ENCODE measurements around the gene COL15A1.
A peak's percentile ranks its signal among the peaks of the same experiment; 100 is the strongest.

COL15A1 gene

DNA sequence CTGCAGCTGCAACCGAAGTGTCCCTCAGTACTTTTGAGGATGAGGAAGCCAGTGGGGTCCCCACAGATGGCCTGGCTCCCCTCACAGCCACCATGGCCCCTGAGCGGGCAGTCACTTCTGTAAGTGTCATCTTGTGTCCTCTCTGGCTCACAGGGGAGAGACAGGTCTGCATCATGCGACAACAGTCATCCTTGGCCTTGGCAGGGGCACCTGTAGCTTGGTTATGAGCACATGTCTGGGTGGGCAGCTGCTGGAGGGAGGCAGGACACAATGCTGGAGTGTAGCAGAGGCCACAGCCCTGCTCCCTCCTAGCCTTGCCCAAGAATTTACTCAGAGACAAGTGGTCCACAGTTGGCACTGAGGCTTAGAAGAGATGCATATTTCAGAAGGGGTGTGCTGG is 71.7 kb downstream of the COL15A1 start:
- no peak overlapping the region for H3K4me3 Mint-ChIP-seq
- H3K9me3 Mint-ChIP-seq: no peaks in the 10 kb centered on the region
- peaks cover 23% of the 10 kb centered on the region for H3K4me1 Mint-ChIP-seq
- no peaks in the 10 kb centered on the region for H3K36me3 Mint-ChIP-seq
- H3K27ac Mint-ChIP-seq: no peak overlapping the region
- DNase-seq (ENCODE audit: low spot score in 2 of 2) (no peak), ATAC-seq (no peak)

DNA sequence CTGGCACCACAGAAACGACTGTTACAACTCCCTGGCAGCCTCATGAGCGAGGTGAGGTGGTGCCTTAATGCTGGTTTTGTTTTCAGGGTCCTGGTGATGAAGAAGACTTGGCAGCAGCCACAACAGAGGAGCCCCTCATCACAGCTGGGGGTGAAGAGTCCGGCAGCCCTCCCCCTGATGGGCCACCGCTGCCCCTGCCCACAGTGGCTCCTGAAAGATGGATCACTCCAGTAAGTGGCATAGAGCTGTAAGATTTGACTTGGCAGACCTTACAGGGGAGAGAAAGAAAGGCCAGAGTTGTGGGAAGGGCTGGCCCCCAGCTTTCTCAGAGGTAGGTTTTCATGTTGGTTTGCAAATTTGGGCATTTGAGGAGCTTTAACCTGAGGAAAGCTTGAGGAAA is 72.2 kb downstream of the COL15A1 start:
- no peak for ATAC-seq
- DNase-seq (ENCODE audit: low spot score in 2 of 2): no peak
- no peaks in the 10 kb centered on the region for H3K9me3 Mint-ChIP-seq
- H3K27ac Mint-ChIP-seq: no peak overlapping the region
- H3K36me3 Mint-ChIP-seq: no peaks in the 10 kb centered on the region
- H3K4me1 Mint-ChIP-seq: peaks cover 23% of the 10 kb centered on the region
- H3K4me3 Mint-ChIP-seq: no peak overlapping the region

DNA sequence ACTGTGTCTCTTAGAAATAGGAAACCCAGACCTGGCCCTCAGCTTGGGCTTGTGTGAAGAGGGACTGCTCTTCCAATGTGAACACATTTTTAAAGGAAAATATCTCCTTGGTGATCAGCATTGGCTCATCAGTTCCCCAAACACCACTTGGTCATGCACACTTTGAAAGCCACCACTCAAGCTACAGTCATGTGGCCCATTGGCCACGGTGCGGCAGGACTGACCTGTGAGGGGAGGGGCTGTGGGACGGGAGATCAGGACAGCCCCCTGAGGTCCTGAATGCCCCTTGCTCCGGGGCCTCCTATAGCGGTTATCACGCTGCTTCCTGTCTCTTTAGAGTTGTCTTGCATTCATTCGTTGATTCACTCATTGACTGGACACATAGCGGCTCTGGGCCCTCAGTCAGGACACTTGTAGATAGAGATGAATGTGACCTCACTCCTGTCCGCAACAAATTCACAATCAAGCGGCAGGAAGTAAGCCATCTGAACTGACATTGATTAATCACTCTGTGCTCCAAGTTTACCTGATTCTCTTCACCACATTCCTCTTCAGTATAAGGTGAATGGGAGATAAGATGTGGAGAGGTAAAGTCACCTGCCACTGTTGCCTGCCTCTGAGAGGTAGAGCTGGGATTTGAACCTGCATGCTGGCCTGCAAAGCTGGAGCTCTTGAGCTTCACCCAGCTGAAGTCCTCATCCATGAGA is 73.1 kb downstream of the COL15A1 start:
- H3K4me3 Mint-ChIP-seq: no peak overlapping the region
- ATAC-seq (no peak), DNase-seq (ENCODE audit: low spot score in 2 of 2) (no peak)
- no peaks in the 10 kb centered on the region for H3K36me3 Mint-ChIP-seq
- H3K4me1 Mint-ChIP-seq: peaks cover 23% of the 10 kb centered on the region
- no peak overlapping the region for H3K27ac Mint-ChIP-seq
- no peaks in the 10 kb centered on the region for H3K9me3 Mint-ChIP-seq

DNA sequence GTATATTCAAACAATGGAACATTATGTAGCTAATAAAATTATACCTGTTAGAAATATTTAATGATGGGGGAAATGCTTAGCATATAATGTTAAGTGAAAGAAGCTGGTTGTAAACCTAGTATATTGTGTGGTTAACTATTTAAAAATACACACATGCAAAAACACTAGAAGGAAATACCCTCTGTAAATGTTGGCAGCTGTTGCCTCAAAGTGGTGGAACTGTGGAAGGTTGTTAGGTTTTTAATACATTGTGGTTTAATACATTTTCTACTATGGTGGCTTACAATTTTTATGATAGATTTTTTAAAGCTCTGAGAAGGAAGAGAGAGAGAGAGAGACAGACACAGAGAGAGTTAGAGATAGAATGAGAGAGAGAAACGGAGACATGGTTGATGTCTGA is 74.9 kb downstream of the COL15A1 start:
- Mint-ChIP-seq H3K36me3 (no peaks in the 10 kb centered on the region), H3K9me3 (no peaks in the 10 kb centered on the region), H3K4me1 (peaks cover 24% of the 10 kb centered on the region), H3K4me3 (no peak overlapping the region), H3K27ac (peak overlapping the region; percentile 27)
- DNase-seq (ENCODE audit: low spot score in 2 of 2) (no peak), ATAC-seq (no peak)

DNA sequence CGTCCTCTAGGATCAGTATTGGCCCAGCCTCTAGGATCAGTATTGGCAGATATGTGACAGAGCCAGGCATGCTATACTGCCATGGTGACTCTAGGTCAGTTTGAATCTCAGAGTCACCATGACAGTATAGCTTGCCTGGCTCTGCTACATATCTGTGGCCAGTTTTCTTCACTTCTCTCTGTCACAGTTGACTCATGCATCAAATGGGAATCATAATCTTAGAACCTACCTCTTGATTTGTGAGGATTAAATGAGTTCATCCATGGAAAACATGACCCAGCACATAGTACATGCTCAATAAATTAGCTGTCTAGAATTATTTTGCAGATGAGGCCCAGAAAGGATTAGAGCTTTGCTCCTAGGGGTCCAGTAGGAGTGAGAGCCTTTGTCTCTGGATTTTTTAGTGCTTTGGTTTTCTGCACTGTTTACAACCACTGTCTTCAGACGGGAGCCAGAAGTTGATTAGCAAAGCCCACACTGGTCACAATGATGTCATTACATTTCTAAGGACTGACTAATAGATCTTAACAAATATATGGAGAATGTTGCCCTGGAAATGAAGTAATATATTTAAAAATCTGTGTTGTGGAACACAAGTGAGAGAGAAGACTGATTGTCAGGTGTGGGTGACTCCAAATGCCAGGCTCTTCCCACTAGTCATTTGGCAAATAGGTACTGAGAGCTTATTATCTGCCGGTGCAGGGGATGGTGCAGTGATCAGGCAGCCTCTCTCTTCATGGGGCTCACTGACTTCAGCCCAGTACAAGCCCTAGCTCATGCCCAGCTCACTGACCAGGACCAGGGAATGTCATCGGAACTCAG is 76.0 kb downstream of the COL15A1 start:
- no peak overlapping the region for H3K4me3 Mint-ChIP-seq
- H3K36me3 Mint-ChIP-seq: no peaks in the 10 kb centered on the region
- no peak overlapping the region for H3K27ac Mint-ChIP-seq
- peak; percentile 16 for ATAC-seq
- no peaks in the 10 kb centered on the region for H3K9me3 Mint-ChIP-seq
- H3K4me1 Mint-ChIP-seq: peaks cover 19% of the 10 kb centered on the region
- DNase-seq (ENCODE audit: low spot score in 2 of 2): no peak

DNA sequence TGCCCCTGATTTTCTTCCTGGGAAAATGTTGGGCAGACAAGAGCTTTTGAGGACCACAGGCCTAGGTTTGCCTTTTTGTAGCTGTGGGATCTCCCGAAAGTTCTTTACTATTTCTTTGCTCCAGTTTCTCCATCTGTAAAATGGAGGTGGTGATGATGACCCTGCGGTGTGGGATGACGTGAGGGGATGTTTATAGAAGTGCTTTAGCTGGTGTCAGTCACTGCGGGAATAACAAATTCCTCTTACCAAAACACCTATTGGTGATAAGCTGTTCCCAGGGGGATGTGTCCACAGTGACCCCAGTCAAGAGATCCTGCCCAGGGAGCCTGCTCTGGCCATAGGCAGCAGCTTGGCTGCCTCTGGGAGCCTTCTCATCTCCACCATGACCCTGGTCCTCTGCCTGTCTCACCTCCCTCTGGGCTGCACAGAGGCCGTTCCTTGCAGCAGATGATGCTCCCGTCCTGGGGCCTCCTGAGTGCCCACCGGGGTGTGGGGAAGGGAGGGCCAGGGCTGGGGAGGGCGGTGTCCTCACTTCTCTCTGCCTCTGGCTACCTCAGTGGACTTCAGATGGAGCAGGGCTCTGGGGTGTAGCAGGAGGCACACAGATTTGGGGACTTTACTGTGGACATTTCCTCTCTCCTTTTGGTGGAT is 77.2 kb downstream of the COL15A1 start:
- peaks cover 13% of the 10 kb centered on the region for H3K4me1 Mint-ChIP-seq
- no peak for ATAC-seq
- no peaks in the 10 kb centered on the region for H3K9me3 Mint-ChIP-seq
- H3K4me3 Mint-ChIP-seq: no peak overlapping the region
- DNase-seq (ENCODE audit: low spot score in 2 of 2): no peak
- H3K27ac Mint-ChIP-seq: peak overlapping the region; percentile 29
- H3K36me3 Mint-ChIP-seq: no peaks in the 10 kb centered on the region

DNA sequence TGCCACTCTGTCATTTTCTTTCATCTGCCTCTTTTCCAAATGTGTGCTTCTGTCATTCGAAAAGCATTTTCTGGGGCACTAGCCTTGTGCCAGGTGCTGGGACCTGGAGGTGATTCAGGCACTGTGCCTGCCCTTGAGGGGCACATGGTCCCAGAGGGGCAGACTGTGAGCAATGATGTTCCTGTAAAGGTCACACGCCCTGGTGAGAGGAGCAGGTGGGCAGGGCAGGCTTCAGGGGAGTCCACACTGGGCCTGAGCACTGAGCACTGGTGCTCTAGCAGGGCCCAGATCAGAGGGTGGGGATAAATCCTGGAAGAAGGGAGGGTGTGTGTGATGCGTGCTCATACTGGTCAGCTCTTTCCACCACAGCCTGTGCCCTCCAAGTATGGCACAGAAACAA is 77.8 kb downstream of the COL15A1 start:
- peaks cover 14% of the 10 kb centered on the region for H3K4me1 Mint-ChIP-seq
- no peaks in the 10 kb centered on the region for H3K9me3 Mint-ChIP-seq
- H3K27ac Mint-ChIP-seq: peak overlapping the region; percentile 29
- no peaks in the 10 kb centered on the region for H3K36me3 Mint-ChIP-seq
- DNase-seq (ENCODE audit: low spot score in 2 of 2): no peak
- ATAC-seq: peak; percentile 16
- no peak overlapping the region for H3K4me3 Mint-ChIP-seq

DNA sequence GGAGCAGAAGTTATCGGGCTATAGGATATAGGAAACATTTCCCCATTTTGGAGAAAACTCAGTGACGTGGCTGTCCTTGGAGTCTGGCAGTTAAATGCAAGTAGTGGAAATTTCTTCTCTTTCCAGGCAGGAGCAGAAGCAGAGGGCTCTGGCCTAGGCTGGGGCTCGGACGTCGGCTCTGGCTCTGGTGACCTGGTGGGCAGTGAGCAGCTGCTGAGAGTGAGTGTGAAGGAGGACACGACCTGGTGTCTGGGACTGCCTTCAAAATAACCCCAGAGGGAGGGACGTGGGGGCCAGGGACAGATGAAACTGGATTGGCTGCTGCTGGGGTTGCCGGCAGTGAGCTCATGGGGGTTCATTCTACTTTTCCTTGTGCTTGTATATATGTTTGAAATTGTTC is 79.5 kb downstream of the COL15A1 start:
- Mint-ChIP-seq H3K36me3 (no peaks in the 10 kb centered on the region), H3K27ac (peak overlapping the region; percentile 43), H3K4me1 (peaks cover 20% of the 10 kb centered on the region), H3K9me3 (no peaks in the 10 kb centered on the region), H3K4me3 (no peak overlapping the region)
- no peak for ATAC-seq
- DNase-seq (ENCODE audit: low spot score in 2 of 2): no peak

DNA sequence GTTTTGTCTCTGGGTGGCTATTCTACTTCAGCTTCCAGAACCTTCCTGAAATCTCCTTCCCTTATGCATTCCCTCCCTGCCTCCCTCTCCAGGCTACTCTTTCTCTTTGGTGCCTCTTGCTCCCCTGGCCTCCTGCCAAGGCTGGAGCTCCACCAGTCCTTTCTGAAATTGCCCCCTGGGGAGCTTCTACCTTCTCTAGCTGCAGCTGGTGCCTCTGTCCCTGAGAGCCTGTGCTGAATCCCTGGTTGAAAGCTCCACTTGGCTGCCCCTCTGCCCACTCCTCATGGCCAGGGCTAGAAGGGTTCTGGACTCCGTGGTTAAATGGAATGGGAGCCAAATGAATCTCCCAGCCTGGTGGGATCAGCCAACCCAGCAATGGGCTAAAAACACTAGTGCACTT is 80.1 kb downstream of the COL15A1 start:
- no peak for ATAC-seq
- H3K4me1 Mint-ChIP-seq: peaks cover 20% of the 10 kb centered on the region
- H3K4me3 Mint-ChIP-seq: no peak overlapping the region
- DNase-seq (ENCODE audit: low spot score in 2 of 2): no peak
- no peaks in the 10 kb centered on the region for H3K9me3 Mint-ChIP-seq
- no peaks in the 10 kb centered on the region for H3K36me3 Mint-ChIP-seq
- H3K27ac Mint-ChIP-seq: peak overlapping the region; percentile 43

DNA sequence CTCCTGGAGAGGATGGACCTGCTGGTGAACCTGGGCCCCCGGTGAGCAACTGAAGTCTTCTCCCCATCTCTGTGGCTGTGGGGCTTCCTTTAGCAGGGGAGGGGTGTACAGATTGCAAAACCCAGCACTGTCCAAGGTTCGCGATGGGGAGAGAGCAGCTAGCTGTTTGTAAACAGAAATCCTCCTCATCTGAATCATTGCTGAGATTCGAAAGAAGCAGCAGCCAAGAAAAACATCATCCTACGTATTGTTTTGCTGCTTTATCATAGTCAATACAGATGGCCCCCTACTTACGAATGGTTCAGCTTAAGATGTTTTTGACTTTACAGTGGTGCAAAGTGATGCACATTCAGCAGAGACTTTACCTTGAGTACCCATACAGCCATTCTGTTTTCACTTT is 81.3 kb downstream of the COL15A1 start:
- H3K4me1 Mint-ChIP-seq: peaks cover 20% of the 10 kb centered on the region
- H3K9me3 Mint-ChIP-seq: no peaks in the 10 kb centered on the region
- no peak overlapping the region for H3K27ac Mint-ChIP-seq
- H3K4me3 Mint-ChIP-seq: no peak overlapping the region
- no peaks in the 10 kb centered on the region for H3K36me3 Mint-ChIP-seq
- DNase-seq (ENCODE audit: low spot score in 2 of 2): no peak
- ATAC-seq: no peak

DNA sequence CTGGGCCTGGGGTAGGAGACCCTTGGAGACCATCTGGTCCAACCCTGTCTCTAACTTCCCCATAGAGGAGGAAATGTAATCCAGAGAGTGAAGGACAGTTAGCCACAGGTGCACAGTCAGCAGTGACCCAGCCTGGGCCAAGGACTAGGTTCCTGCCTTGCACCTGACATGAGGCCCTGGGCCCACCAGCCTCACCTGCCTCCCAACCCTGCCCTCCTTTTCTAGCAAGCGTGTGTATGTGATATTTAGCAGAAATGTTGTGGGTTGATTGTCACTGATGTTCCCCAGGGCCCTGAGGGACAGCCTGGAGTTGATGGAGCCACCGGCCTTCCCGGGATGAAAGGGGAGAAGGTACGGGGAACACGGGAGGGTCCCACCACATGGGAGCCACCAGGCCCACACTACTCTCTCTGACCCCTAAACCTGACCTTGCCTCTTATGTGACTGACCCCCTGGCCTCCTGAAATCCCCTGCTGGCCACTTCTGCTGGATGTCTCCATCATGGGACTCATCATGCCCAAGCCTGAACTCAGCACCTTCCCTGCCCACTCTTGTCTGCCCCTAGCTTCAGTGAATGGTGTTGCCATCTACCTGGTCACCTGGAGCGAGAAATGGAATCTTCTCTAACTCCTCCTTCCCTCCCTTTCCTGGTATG is 82.0 kb downstream of the COL15A1 start:
- Mint-ChIP-seq H3K36me3 (no peaks in the 10 kb centered on the region), H3K4me1 (peaks cover 20% of the 10 kb centered on the region), H3K27ac (peak overlapping the region; percentile 4), H3K9me3 (no peaks in the 10 kb centered on the region), H3K4me3 (no peak overlapping the region)
- DNase-seq (ENCODE audit: low spot score in 2 of 2) (no peak), ATAC-seq (no peak)

DNA sequence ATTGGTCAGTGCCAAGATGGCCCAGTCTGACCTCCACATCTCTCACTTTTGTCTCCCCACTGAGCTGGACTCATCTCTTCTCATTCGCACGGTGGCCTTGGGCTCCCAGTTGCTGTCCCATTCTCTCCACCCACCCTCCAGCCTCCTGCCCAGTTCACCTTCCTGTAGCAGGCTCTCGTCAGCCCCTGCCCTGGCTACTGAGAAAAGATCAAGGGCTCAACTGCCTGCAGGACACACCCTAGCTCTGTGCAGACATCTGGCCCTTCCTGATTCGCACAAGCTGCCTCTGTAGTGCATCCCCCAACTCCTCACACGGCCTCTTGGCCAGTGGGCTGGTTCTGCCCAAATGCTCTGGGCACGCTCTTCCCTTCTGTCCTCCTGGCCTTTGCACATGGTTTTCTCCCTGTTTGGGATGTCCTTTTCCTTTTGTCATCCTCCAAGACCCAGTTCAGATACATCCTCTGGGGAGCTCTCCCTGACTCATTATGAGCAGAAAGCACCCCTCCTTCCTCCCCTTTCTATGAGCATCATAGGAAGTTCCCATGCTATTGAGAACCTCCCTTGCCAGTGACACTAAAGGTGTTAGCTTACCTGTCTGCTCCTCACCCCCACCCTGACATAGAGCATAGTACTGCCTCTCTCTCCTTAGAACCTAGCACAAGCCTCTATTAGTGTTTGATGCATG is 82.7 kb downstream of the COL15A1 start:
- no peaks in the 10 kb centered on the region for H3K9me3 Mint-ChIP-seq
- H3K4me3 Mint-ChIP-seq: no peak overlapping the region
- H3K27ac Mint-ChIP-seq: peak overlapping the region; percentile 4
- H3K4me1 Mint-ChIP-seq: peaks cover 20% of the 10 kb centered on the region
- no peaks in the 10 kb centered on the region for H3K36me3 Mint-ChIP-seq
- DNase-seq (ENCODE audit: low spot score in 2 of 2) (no peak), ATAC-seq (no peak)

DNA sequence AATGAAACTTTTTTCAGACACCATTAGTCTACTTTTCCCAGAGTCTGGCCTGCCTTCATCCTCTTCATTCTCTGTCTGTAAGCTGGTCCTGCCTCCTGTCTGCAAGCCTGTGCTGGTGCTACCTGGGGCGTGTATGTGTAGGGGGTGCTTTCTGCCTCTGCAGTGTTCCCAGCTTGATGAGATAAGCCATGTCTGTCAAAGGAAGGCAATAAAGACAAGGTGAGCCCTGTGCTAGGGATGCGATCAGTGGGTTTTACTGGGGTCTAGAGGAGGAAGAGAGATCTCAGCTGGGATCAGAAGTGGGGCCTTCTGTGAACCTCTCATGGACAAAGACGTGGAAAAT is 83.2 kb downstream of the COL15A1 start:
- Mint-ChIP-seq H3K4me3 (no peak overlapping the region), H3K36me3 (no peaks in the 10 kb centered on the region), H3K4me1 (peaks cover 20% of the 10 kb centered on the region), H3K9me3 (no peaks in the 10 kb centered on the region), H3K27ac (peak overlapping the region; percentile 4)
- ATAC-seq: no peak
- DNase-seq (ENCODE audit: low spot score in 2 of 2): no peak

DNA sequence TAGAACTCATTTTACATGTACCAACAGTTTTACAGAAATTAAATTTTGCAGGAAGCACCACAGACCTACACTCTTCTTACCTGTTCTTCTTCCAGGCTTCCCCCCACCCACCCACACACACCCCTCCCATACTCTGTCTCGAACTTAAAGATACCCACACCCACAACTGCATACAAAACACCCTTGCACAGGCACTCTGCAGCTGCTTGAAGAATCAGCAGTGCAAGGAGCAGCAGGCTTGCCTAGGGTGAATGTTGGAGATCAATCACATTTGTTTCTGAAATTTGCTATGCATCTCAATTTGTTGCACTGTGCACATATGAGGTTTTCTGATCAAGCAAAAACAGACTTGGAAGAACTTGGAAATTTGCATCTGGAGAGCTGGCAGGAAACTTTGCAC is 83.7 kb downstream of the COL15A1 start:
- no peak for ATAC-seq
- Mint-ChIP-seq H3K9me3 (no peaks in the 10 kb centered on the region), H3K27ac (no peak overlapping the region), H3K36me3 (no peaks in the 10 kb centered on the region), H3K4me3 (no peak overlapping the region), H3K4me1 (peaks cover 17% of the 10 kb centered on the region)
- no peak for DNase-seq (ENCODE audit: low spot score in 2 of 2)

DNA sequence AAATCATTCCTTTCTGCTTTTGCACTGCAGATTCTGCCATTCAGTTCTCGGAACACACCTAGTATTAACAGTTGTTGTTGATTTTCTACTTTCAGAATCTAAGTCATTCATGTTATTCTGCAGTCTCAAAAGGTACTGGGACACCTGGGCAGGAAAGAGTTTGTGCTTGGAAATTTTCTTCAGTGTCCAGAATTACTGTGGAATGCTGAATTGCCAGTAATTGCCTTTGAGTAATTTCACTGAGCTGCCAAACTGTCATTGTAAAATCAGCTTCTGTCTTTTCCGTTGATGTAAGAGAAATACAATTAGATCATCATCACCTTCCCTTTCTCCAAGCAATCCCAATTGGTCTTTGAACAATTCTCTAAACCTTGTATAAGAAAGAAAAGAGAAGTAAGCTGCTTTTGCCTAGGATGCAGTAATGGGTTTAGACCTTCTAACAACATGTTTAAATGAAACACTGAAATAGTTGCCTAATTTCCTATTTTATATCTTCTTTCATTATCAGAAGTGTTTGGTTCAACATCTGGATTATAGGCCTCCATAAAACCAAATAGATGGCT is 85.5 kb downstream of the COL15A1 start:
- Mint-ChIP-seq H3K4me3 (no peak overlapping the region), H3K4me1 (peaks cover 19% of the 10 kb centered on the region), H3K36me3 (no peaks in the 10 kb centered on the region), H3K9me3 (no peaks in the 10 kb centered on the region), H3K27ac (no peak overlapping the region)
- ATAC-seq (no peak), DNase-seq (ENCODE audit: low spot score in 2 of 2) (no peak)

Data from stimulated activated effector memory CD8-positive, alpha-beta T cell treated with anti-CD3 and anti-CD28 coated beads, Interleukin-12 subunit alpha, Interleukin-12 subunit beta, amount 100 ng/mL, for 72 hours (primary cell).